Heart right ventricle (tissue), 16 donors: ENCODE results near the gene TGFBR1. TPM values are rescaled to one million over a fixed set of nuclear protein-coding genes. Genes with fewer than 3 reads are reported as not detected.

Experiments
- ATAC-seq, 8 donors: fragments of 200-7000 bp; cut with Tn5 transposase; one replicate each; pipeline ENCODE4 v1.9.1; 2020; ENCODE audit warnings: mild to moderate bottlenecking in 8 of 8, moderate library complexity in 8 of 8, moderate number of reproducible peaks in 1 of 8
- DNase-seq, 2 donors: peaks; one replicate each; pipeline ENCODE4 v3.0.0-alpha.2; 2020
- H3K27ac ChIP-seq, 10 donors: fragments of 200-600 bp; sonication (generic) in 2 of 10; one replicate each; pipeline versions ENCODE4 v1.5.0 to v1.8.0; 2020 to 2022; ENCODE audit warnings: mild to moderate bottlenecking in 3 of 10
- H3K27me3 ChIP-seq, 7 donors: fragments of 200-600 bp; one replicate each; pipeline ENCODE4 v1.8.0; 2021 to 2022; ENCODE audit warnings: mild to moderate bottlenecking in 2 of 7
- H3K36me3 ChIP-seq, 9 donors: fragments of 200-600 bp; sonication (generic) in 1 of 9; one replicate each; pipeline versions ENCODE4 v1.5.0 to v1.8.0; 2020 to 2022; ENCODE audit warnings: mild to moderate bottlenecking in 2 of 9
- H3K4me1 ChIP-seq, 9 donors: fragments of 200-600 bp; sonication (generic) in 1 of 9; one replicate each; pipeline versions ENCODE4 v1.5.0 to v1.8.0; 2020 to 2022; ENCODE audit warnings: mild to moderate bottlenecking in 4 of 9
- H3K4me3 ChIP-seq, 10 donors: fragments of 200-600 bp; sonication (generic) in 2 of 10; one replicate each; pipeline versions ENCODE4 v1.5.0 to v1.8.0; 2020 to 2022; ENCODE audit warnings: mild to moderate bottlenecking in 7 of 10, moderate library complexity in 2 of 10
- H3K9me3 ChIP-seq, 11 donors: fragments of 200-600 bp in 10 of 11; sonication (generic) in 2 of 11; one replicate each; pipeline versions ENCODE4 v1.5.0 to v1.8.0; 2013 to 2022; ENCODE audit warnings: mild to moderate bottlenecking in 2 of 11, control low read depth in 1 of 11, moderate library complexity in 1 of 11
- CTCF ChIP-seq, 9 donors: fragments of 200-600 bp; sonication (generic) in 2 of 9; IDR thresholded peaks; one replicate each; pipeline versions ENCODE4 v1.5.0 to v1.8.0; 2021 to 2022; ENCODE audit warnings: antibody characterized with exemption in 9 of 9, mild to moderate bottlenecking in 5 of 9, moderate library complexity in 1 of 9
- WGBS, 2 donors: extraction: QIAGEN DNeasy Blood & Tissue Kit; methylation state at CpG; one replicate each; pipeline ENCODE4 v1.1.7; 2013; ENCODE audit warnings: inconsistent platforms in 1 of 2; 5-methylcytosine and 5-hydroxymethylcytosine counted together
- intact Hi-C, 10 donors: fragments of 100-400 bp; cut with DNase I; formaldehyde crosslinking; loops; one replicate each; pipeline versions ENCODE4 v1.11.1 to v1.14.2; 2022
- polyA plus RNA-seq, 2 donors: library from polyadenylated mRNA; stranded (reverse); fragments of 200-250 nt; gene quantifications; one replicate each; pipeline ENCODE4 v1.2.3, GENCODE V29; 2013
- total RNA-seq, 10 donors: library from RNA; stranded (reverse); fragmentation: NEBNext Ultra II Directional in 3 of 10; extraction: Animal tissue kit (Norgen Biotek cat#: 25700) in 3 of 10; gene quantifications; one replicate each; pipeline versions ENCODE4 v1.2.1 to v1.2.4, GENCODE V29; 2021 to 2023
- donor health status: Arrhythmogenic right ventricular cardiomyopathy.
- donor health status: ischemic (EF 13 %, LVEDD 7.1; RV severe dilation, severe dysfunction).
- donor health status: healthy with polysubstance abuse.
- donor health status: DM: no; HTN: yes; CAD: no.
- donor health status: DM: no; HTN: no; CAD: no.
- donor health status: ischemic (EF 25% LVEDD 6.9; RV normal size, moderate dysfunction).
- donor health status: ischemic (EF 25% LVEDD 5.7; RV mildly dilated, moderate dysfunction).
- donor health status: healthy.
- donor health status: DM: yes; HTN: yes; CAD: no.
- donor health status: Ischemic cardiomyopathy.
- donor health status: ischemic (EF 35%, LVEDD 5.7; RV mildly dilated, moderate dysfunction).
- donor health status: nonischemic (EF 11% LVEDD 7.7; RV severe dilation, severe dysfunction).
- donor health status: DM: yes; HTN: yes; CAD: no.
- donor health status: PGD.
- donor health status: ischemic (EF 29% LVEDD 5.4; RV normal size, mild dysfunction).
- donor health status: nonischemic (EF 23%, LVEDD 6.1; RV moderate dilation, normal function).

The TGFBR1 gene
- total and polyA plus RNA-seq, 12 donors, result 4.9 to 25.4 (median 13.5) TPM

DNA sequence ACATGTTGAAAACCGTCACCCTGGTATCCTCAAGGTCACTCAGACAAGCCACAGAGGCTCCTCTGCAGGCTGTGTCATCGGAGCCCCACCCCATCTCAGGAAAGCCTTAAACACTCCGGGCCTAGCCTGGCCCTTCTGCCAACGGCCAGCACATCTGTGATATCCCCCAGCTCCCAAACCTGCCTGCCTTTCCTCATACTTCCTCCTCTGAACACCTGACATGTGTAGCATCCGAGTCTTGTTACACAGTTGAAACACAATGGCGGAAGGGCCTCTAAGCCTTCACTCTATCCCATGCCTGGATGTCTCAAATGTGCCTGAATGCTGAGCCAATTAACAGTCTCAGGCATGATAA, 32.9 kb upstream of the TGFBR1 start:
- Histone ChIP-seq H3K4me1 (peaks cover 0 to 71% (median 43%) of the 10 kb centered on the region in 9 donors), H3K9me3 (no peaks in the 10 kb centered on the region), H3K27me3 (no peaks in the 10 kb centered on the region), H3K4me3 (no peak overlapping the region), H3K27ac (peak overlapping the region in 8 of 10 donors; percentile 3 to 75 (median 68)), H3K36me3 (peaks cover 0 to 38% (median 8%) of the 10 kb centered on the region in 9 donors)
- 69 to 77% methylated on average over 6 of the region's 6 CpGs for WGBS, 2 donors
- intact Hi-C loops, result loop anchor here in 1 of 10 donors (5.0 kb wide), 1 partner anchor 50 kb away; no protein-coding TSS in a partner anchor
- ATAC-seq, result peak in 6 of 8 donors; percentile 11 to 58 (median 16)
- no peak for DNase-seq
- TF ChIP-seq CTCF (IDR thresholded peaks at IDR 0.05), result no peak

GRCh38 chr9:99073347-99073746, 31.6 kb upstream of the TGFBR1 start:
- WGBS, 2 donors, result 55 to 61% methylated on average over 2 of the region's 2 CpGs
- no peak for ATAC-seq
- no peak for TF ChIP-seq CTCF (IDR thresholded peaks at IDR 0.05)
- Histone ChIP-seq H3K27me3 (no peaks in the 10 kb centered on the region), H3K4me3 (no peak overlapping the region), H3K36me3 (peaks cover 0 to 25% (median 0%) of the 10 kb centered on the region in 9 donors), H3K9me3 (no peaks in the 10 kb centered on the region), H3K4me1 (peaks cover 0 to 77% (median 45%) of the 10 kb centered on the region in 9 donors), H3K27ac (peak overlapping the region in 2 of 10 donors; percentile 12 to 33)
- DNase-seq, result no peak
- intact Hi-C loops, result loop anchor here in 1 of 10 donors (5.0 kb wide), 1 partner anchor 51 kb away; no protein-coding TSS in a partner anchor

GRCh38 chr9:99073985-99074901, 30.7 kb upstream of the TGFBR1 start:
- H3K27me3 ChIP-seq, result no peaks in the 10 kb centered on the region
- ATAC-seq (no peak), DNase-seq (no peak)
- intact Hi-C loops, result loop anchor here in 1 of 10 donors (5.0 kb wide), 1 partner anchor 52 kb away; no protein-coding TSS in a partner anchor
- H3K4me1 ChIP-seq, result peaks cover 0 to 69% (median 45%) of the 10 kb centered on the region in 9 donors
- TF ChIP-seq CTCF (IDR thresholded peaks at IDR 0.05), result no peak
- H3K36me3 ChIP-seq, result peaks cover 0 to 16% (median 0%) of the 10 kb centered on the region in 9 donors
- H3K9me3 ChIP-seq, result no peaks in the 10 kb centered on the region
- no peak overlapping the region for H3K4me3 ChIP-seq
- WGBS, 2 donors, result 89 to 92% methylated on average over 8 of the region's 8 CpGs
- H3K27ac ChIP-seq, result peak overlapping the region in 1 of 10 donors; percentile 33

- Histone ChIP-seq H3K4me1 (peaks cover 0 to 62% (median 45%) of the 10 kb centered on the region in 9 donors), H3K4me3 (no peak overlapping the region), H3K27me3 (no peaks in the 10 kb centered on the region), H3K27ac (peak overlapping the region in 4 of 10 donors; percentile 9 to 47 (median 28)), H3K36me3 (peaks cover 0 to 9% (median 0%) of the 10 kb centered on the region in 9 donors), H3K9me3 (no peaks in the 10 kb centered on the region)
- DNase-seq (no peak), ATAC-seq (no peak)
- intact Hi-C loops, result loop anchor here in 1 of 10 donors (5.0 kb wide), 1 partner anchor 53 kb away; no protein-coding TSS in a partner anchor
- no peak for TF ChIP-seq CTCF (IDR thresholded peaks at IDR 0.05)
- WGBS, 2 donors, result 56 to 59% methylated on average over 3 of the region's 3 CpGs
Measured at GRCh38 chr9:99074902-99075245, 30.0 kb upstream of the TGFBR1 start.
